HG02840 (cell line): Measurements from ENCODE around the gene DLX4.

Experiments used
- ATAC-seq: cut with Tn5 transposase; IDR thresholded peaks from one replicate; pipeline ENCODE4 v1.9.1; 2021; ENCODE audit warnings: mild to moderate bottlenecking, moderate library complexity, moderate number of reproducible peaks; ENCODE audit not compliant: unreplicated experiment, low FRiP score

The DLX4 gene

DNA sequence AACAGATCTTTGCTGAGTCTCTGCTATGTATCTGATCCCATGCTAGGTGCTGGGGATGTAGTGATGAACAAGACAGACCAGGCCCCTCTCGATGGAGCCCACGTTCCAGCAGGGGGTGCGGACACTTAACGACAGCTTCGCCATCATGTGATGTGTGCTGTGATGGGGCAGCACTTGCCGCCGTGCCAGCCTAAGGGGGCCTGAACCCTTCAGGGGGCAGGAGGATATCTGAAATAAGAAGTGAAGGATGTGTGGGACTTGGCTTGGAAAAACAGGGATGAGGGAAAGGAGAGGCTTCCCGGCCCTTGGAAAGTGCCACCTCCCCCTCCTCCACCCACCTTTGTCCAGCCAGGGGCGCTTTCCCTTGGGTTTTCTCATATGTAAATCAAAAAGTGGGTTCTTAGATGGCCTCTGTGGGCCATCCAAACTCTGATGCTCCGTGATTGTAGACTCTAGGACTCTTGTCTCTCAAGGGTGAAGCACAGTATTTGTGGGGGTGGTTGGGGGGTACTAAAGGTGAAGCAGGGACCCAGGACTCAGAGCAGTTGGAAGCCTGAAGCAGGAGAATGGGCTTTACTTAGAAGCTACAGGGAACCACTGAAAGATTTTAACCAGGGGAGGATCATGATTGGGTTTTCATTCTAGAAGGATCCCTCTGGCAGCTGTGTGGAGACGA is 30.0 kb downstream of the DLX4 start:
- no peak for ATAC-seq

- ATAC-seq, result no peak
These were observed 34.9 kb downstream of the DLX4 start for GRCh38 chr17:50003911-50004310.

DNA sequence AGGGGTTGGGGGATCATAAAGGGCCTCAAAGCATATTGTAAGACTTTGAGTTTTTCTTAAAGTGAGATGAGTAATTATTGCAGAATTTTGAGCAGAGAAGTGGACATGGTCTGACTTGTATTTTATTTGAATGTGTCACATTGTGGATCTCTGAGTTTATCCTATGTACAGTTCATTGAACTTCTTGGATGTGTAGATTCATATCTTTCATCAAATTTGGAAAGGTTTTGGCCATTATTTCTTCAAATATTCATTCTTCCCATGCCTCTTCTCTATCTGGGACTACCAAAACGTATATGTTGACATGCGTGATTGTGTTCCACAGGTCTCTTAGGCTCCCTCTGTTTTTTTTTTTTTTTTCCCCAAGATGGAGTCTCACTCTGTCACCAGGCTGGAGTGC is 40.3 kb downstream of the DLX4 start:
- no peak for ATAC-seq

DNA sequence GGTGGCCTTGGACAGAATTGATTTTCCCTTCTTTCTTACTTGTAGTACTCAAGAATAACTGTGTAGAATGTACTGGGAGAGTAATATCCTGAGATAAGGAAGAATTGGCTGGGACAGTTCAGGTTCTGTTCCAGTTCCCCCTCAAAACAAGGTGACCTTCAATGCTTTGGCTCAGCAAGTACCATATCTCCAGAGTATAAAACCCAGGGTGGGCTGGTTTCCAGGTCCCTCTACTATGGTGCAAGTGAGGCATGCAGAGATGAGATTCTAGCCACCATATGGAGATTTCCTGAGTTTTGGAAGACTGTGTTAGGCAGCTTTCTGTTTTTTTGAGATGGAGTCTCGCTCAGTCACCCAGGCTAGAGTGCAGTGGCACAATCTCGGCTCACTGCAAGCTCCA is 44.1 kb downstream of the DLX4 start:
- no peak for ATAC-seq

DNA sequence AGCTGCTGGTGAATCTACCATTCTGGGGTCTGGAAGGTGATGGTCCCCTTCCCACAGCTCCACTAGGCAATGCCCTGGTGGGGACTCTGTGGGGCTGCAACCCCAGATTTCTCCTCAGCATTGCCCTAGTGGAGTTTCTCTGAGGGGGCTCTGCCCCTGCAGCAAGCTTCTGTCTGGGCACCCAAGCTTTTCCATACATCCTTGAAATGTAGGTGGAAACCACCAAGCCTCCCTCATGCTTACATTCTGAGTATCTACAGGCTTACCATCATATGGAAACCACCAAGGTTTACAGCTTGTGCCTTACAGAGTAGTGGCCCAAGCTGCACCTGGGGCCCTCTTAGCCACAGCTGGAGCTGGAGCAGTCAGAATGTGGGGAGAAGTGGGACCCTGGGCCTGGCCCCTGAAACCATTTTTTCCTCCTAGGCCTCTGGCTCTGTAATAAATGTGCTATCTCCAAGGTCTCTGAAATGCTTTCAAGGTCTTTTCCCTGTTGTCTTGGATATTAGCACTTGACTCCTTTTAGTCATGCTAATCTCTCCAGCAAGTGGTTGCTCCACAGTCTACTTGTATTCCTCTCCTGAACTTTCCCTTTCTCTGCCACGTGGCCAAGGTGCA is 45.6 kb downstream of the DLX4 start:
- ATAC-seq, result no peak

GRCh38 chr17:50015146-50015545 is 46.2 kb downstream of the DLX4 start:
- no peak for ATAC-seq

GRCh38 chr17:50018909-50019308 is 49.9 kb downstream of the DLX4 start:
- no peak for ATAC-seq

DNA sequence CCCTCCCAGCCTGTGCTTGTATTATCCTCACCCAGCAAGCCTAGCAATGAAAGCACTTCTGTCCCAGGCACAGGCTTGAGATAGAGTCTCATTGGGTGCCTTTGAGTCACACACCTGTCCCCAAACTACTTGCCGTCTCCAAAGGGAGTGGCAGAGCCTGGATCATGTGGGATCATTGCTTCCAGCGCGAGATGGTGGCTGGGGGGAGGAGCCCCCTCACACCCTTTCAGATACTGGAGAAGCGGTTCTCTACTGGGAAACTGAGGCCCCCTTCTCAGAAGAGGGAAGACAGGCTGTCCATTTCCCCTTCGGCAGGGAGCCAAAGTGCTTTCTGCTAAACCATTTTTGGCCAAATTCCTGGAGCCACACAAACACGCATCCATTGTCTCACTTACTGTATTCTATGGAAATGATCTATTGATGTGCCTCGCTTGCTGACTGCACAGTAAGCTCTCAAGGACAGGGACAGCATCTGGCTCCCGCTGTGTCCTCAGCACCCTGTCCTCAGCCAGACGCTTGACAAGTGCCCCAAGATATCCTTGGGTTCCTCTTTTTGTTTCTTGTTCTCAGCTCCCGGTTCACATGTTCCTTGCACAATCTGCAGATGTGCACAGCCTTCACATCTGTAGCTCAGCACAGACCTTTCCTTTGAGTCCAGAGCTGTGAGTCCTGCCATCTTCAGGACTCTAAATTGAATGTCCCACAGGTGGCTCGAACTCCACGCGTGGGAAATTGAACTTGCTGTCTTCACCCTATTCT is 52.0 kb downstream of the DLX4 start:
- no peak for ATAC-seq

GRCh38 chr17:50021681-50022370 is 52.8 kb downstream of the DLX4 start:
- no peak for ATAC-seq

- ATAC-seq, result no peak
These were observed 53.6 kb downstream of the DLX4 start for GRCh38 chr17:50022463-50023130.

DNA sequence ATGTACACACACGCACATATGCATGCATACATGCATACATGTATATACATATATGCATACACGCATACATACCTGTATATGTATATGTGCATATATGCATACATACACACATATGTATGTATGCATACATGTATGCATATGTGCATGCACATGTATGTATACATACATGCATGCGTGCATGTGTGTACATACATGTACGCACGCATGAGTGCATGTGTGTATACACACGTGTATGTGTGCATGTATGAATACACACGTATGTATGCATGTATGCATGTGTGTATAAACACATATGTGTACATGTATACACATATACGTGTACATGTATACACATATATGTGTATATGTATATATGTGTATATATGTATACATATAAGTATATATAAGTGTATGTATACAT is 54.5 kb downstream of the DLX4 start:
- no peak for ATAC-seq
